HG02763 (cell line): Measurements from ENCODE around the gene ENOX1.

Experiments used
- ATAC-seq: cut with Tn5 transposase; IDR thresholded peaks from one replicate; pipeline ENCODE4 v1.9.1; 2021; ENCODE audit warnings: mild to moderate bottlenecking, moderate library complexity; ENCODE audit not compliant: unreplicated experiment

Gene ENOX1

DNA sequence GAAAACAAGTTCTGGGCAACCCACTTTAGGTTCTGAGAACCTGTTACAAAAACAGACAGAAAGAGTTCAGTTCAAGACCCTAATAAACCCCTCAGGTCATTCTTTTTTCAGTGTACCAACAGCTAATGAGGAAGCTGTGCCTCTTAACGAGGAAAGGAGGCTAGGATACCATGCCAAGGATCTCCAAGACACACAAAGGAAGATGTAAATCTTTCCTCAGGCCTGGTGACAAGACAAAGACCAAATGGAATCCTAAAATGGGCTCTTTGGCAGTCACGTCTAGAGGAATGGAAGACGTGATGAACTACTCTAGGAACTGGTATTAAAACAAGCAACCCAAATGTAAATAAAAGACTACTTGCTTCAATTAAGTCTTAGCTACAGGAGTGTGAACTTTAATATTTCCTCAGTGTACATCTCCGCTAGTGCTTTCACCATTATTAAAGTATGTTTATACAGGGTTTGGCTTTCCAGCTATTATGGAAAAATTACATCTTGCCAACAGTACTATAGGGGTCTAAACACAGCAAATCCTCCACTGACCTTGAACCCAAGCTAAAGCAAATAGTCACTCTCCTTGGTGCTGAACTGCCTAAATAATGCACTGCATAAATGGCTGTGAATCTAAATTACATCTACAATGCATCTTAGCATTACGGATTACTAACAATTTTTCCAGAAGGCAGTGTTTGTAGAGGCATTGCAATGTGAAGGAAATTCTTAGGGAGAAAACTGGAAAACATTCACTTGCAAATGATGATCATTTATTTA lies 42.3 kb downstream of the ENOX1 start:
- no peak for ATAC-seq

DNA sequence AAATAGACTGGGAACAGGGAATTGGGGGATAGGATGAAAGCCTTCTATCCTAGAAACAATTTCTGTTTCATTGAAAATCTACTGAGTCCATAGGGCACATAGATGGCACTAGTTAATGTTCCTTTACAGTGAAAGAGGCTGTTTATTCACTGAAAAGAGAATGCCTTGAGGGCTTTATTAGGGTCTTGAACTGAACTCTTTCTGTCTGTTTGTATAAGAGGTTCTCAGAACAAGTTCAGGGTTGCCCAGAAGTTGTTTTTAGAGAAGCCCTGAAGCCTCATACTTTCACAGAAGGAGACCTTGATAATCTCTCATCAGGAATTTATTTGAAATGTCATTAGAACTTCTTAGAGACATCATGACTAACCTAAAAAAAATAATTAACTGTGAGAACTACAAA lies 43.9 kb downstream of the ENOX1 start:
- no peak for ATAC-seq

- no peak for ATAC-seq
Measured at GRCh38 chr13:43737392-43737923, 49.3 kb downstream of the ENOX1 start.

- ATAC-seq = no peak
Measured at GRCh38 chr13:43732726-43733125, 54.0 kb downstream of the ENOX1 start.

DNA sequence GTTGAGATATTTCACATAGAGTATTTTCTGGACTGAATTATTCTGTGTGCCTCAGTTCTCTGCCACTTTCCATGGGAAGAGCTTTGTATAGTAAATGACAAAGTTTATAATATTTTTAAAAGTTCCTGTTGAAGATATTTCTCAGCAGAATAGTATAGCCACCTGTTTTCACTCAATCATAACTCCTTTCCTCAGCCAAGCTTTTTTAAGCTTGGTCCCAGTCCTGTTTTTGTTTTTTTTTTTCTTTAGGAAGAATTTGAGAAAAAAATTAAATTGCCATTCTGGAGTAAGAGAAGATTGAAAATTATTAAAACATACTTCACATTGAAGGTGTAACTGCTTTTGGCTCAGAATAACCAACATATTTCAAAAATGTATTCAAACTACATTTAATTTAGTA lies 55.5 kb downstream of the ENOX1 start:
- no peak for ATAC-seq

DNA sequence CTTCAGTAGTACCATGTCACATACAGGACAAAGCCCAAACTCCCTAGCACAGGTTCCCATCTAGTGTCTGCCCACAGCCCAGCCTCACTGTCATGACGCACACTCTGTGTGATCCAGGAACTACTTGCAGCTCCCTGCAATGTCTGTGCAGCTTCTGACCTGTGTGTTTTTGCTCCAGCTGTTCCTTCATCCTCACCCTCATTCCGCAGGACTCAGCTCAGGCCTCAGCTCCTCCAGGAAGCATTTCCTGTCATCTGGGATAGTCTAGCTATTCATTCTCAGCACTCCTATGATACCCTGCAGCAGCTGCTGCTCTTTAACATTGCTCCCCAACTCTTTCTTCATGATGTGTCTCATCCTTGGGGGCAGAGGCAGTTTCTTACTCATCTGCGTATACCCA lies 56.1 kb downstream of the ENOX1 start:
- ATAC-seq = no peak

DNA sequence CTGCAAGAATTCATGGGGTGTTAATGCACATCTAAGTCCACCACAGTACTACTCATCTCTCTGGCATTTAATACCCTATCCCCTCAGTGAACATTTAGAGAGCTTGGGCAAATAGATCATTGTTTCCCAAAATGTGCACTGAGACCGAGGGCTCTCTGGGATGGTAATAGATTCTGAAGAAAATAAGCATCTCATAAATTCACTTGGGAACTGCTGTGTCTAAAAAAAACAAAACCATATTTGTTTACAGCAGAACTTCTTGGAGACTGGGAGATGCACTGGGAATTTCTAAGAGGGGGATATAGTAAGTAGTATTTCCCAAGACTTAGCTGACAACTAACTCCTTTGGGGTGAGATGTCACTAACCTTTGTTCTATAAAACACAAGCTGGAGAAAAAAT lies 58.4 kb downstream of the ENOX1 start:
- ATAC-seq = no peak

- no peak for ATAC-seq
Measured at GRCh38 chr13:43727856-43728255, 58.9 kb downstream of the ENOX1 start.

GRCh38 chr13:43725460-43725859 lies 61.3 kb downstream of the ENOX1 start:
- no peak for ATAC-seq

DNA sequence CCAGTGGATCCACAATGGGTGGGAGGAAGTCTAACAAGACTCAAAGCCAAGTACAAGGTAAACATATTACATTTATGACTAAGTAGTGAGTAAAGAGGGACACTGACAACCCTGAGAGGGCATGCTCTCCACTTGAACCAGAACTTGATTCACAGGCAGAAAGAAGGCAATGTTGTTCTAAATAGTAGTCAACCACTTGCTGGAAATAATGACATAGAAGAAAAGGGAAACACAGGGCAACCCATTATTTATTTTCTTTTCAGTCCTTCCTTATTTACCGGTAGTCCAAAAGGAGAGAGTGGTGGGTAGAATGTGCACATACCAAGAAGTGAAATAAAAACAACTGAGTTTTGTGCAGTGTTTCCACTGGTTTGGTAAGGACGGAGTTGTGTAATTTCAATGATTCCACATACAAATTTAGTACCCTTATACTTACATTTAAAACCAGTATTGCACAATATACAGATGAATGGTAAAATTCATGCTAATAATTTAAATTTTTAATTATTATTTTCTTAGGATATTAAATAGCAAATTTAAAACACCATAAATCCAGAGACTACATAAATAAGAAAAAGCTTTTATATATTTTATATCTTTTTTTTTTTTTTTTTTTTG lies 65.9 kb downstream of the ENOX1 start:
- ATAC-seq = no peak

- ATAC-seq = no peak
Measured at GRCh38 chr13:43698758-43699157, 88.0 kb downstream of the ENOX1 start.

DNA sequence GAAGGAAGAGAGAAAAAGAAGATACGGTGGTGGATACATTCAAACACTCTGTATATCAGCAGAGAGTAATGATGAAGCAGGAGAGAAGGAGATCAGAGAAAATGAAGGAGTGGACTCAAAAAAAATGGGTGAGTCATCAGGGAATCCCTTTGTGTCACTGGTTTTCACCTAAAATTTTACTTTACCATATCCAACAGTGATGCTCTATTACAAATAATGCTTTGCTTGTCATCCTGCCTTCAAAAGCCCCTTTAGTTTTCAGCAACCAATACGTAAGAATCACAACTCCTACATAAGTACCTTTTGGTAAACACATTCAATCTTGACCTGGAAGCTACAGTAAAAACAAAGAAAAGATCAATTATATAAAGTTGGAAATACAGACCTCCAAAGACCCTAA lies 88.8 kb downstream of the ENOX1 start:
- ATAC-seq = no peak

DNA sequence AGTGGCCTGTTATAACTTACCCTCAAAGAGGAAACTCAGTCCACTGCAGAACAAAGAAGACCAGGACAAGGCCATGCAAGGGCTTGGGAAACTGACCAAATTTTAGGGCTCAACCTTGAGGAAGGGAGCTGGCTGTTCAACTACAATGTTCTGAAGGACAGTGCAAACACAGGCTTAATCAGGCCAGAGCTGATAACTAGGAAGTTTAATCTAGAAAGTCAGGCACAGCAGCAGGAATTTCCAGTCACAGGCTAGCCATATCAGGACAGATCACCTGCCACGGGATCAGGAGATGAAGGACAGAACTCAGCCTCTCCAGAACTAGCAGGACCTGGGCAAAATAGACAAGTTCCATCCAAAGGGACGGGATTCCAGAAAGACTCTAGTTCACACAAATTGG lies 89.4 kb downstream of the ENOX1 start:
- no peak for ATAC-seq

GRCh38 chr13:43694146-43694664 lies 92.6 kb downstream of the ENOX1 start:
- no peak for ATAC-seq

DNA sequence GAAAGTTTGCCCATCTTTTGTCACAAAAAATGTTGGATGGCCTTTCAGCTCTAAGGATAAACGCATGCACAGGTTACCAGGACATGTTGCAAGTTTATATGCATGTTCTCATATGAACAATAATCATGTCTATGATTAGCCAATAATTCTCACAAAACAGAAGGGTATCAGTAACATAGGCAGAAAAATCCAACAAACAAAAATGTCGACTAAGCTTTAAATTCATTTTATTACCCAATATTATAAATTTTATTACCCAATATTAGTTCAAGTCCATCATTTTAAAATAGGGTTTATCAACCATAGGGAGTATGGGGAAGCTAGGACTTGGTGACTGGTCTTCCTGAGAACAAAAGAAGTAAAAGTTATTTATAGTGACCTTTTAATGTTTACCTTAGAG lies 93.1 kb downstream of the ENOX1 start:
- ATAC-seq = no peak

DNA sequence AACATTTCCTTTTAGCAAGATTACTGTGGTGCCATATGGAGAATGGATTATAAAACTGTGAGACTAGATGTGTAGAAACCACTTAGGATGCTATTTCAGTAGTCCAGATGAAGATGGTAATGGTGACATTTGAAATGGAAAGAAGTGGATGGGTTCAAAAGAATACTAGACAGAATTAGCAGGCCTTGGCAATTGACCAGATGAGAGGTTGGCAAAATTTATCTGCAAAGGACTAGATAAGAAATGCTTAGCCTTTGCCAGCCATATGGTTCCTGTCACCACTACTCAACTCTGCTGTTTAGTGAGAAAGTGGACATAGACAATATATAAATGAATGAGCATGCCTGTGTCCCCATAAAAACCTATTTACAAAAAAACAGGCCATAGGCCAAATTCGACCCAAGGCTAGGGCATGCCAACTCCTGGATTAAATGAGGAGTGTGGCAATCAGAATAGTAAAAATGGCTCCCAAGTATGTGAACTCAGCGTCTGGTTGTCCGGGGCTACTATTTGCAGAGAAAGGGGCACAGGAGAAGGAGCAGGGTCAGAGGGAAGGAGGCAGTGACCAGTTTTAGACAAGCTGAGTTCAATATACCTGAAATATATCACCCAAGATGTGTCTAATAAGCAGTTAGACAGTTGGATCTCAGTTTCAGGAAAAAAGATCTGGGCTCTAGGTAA lies 98.4 kb downstream of the ENOX1 start:
- no peak for ATAC-seq

DNA sequence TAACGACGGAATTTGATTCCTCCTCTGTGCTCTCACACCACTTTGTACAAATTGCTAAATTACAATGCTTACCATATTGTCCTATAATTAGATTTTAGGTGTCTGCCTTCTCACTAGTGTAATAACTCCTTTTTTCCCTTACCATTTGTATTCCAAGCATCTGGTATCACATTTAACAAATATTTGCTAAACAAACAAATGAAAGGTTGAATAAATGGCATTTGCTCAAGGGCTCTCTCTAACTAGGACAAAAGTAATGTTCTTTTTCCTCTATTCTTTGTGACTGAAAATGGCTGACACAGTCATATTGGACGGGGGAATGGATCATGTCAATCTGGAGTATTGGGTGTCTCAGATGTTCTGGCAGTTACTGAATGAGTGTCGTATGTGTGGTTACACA lies 99.7 kb downstream of the ENOX1 start:
- no peak for ATAC-seq

- no peak for ATAC-seq
Measured at GRCh38 chr13:43686557-43686956, 100.2 kb downstream of the ENOX1 start.

DNA sequence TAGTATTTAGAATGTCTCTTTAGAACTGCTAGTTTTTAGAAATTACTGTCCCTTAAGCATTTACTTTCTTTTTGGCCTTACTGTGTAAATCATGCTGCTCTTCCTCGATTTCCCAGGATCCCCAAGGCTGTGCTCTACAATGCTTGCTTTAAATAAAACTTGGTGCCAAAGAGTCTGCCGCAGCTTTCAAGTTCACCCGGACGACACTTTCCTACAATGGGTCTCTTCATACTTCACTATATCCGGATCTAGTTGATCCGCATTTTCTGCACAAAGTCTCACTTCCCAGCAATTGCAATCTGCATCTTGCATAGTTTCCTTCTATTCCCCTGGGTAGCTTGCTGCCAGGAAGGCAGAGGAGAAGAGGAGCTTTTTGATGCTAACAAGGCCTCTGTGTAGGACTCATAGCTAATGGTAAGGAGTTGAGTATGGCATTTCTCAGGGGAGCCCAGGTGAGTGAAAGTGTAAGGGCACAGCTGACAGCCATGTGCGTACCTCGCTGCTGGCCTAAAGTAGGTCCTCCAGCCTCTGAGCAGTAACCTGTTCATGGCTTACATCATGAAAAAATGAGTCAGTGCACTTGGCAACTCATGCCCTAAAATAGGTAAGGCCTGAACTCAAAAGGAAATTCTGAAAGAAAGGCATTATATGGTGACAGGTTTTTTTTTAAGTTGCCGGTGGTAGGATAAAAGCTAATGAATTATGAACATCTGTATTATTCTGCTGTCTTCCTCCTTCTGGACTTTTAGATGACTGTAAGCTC lies 101.6 kb downstream of the ENOX1 start:
- no peak for ATAC-seq

DNA sequence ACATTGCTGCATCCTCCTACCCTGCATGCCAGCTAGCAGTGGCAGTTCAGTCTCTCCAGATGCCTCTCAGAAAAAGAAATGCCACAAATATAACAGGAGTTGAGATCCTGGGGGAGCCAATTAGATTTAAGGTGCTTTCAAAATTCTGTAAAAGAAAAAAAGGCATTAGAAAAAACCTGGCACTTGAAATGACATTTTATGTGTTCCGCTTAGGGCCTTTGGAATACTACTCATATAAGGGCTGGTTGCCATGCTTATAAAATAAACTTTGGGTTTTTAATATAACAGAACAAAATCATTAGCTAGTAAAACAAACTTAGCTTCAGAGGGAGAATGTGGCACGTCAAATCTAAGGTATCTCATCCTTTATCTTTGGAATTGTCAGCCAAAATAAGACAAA lies 104.1 kb downstream of the ENOX1 start:
- no peak for ATAC-seq

GRCh38 chr13:43676320-43676719 lies 110.5 kb downstream of the ENOX1 start:
- ATAC-seq = peak; percentile 98
